ENCODE data around the gene PCDHA4.

The PCDHA4 gene

GRCh38 chr5:140862441-140863295, 55.8 kb downstream of the PCDHA4 start:
- peaks cover 9% of the 10 kb centered on the region for H3K27me3 Mint-ChIP-seq
- H3K4me1 Mint-ChIP-seq: no peaks in the 10 kb centered on the region
- H3K36me3 Mint-ChIP-seq (ENCODE audit: low read depth): peaks cover 2% of the 10 kb centered on the region
- H3K27ac Mint-ChIP-seq: no peak overlapping the region
- no peak overlapping the region for H3K4me3 Mint-ChIP-seq
- DNase-seq (no peak), ATAC-seq (no peak)
- peaks cover 4% of the 10 kb centered on the region for H3K9me3 Mint-ChIP-seq

Data from activated naive CD8-positive, alpha-beta T cell treated with anti-CD3 and anti-CD28 coated beads, Interleukin-2, amount 50 U/mL, for 24 hours (primary cell).